K562 (cell line): ENCODE results near the gene RASGRP4. TPM values are rescaled to one million over a fixed set of nuclear protein-coding genes. Genes with fewer than 3 reads are reported as not detected.
A peak's percentile ranks its signal among the peaks of the same experiment; 100 is the strongest.

Experiments used
- CBX8 ChIP-seq: fragments of 200-600 bp; sonication (generic); IDR thresholded peaks from 2 replicates; pipeline ENCODE4 v1.6.1; 2012; ENCODE audit warnings: borderline replicate concordance, mixed run types, low read depth, mild to moderate bottlenecking, moderate library complexity, mixed read lengths, low read length, control low read depth, inconsistent platforms; ENCODE audit not compliant: poor library complexity, severe bottlenecking; ENCODE audit errors: extremely low read depth
- CEBPG ChIP-seq, 3 experiments: fragments of 200-800 bp in 1 of 3; sonication (Bioruptor generic) in 1 of 3; sonication (generic) in 1 of 3; formaldehyde crosslinking in 1 of 3; IDR thresholded peaks in 2 of 3; conservative IDR thresholded peaks in 1 of 3; 2 replicates each; pipeline versions ENCODE4 v1.6.1 to v1.8.0; 2016 to 2022; ENCODE audit warnings: missing compliant biosample characterization in 2 of 3, missing genetic modification characterization in 2 of 3, mild to moderate bottlenecking in 1 of 3, missing genetic modification reagents in 1 of 3
- CHD2 ChIP-seq: IDR thresholded peaks from 2 replicates; pipeline ENCODE4 v1.6.1; 2011; ENCODE audit warnings: low read depth, low read length
- EHMT2 ChIP-seq: fragments of 450-650 bp; IDR thresholded peaks from 2 replicates; pipeline ENCODE4 v1.6.1; 2018; ENCODE audit warnings: antibody characterized with exemption
- ETV6 ChIP-seq, 3 experiments: fragments of 150-350 bp in 1 of 3; sonication (generic) in 1 of 3; formaldehyde crosslinking in 1 of 3; IDR thresholded peaks; 2 replicates each; pipeline versions ENCODE4 v1.6.1 to v1.8.0; 2014 to 2022; ENCODE audit warnings: borderline replicate concordance in 2 of 3, low read depth in 2 of 3, antibody characterized with exemption in 1 of 3, low read length in 1 of 3, mild to moderate bottlenecking in 1 of 3, missing genetic modification reagents in 1 of 3
- ILF3 ChIP-seq: fragments of 450-650 bp; IDR thresholded peaks from 2 replicates; pipeline ENCODE4 v1.6.1; 2018; ENCODE audit warnings: antibody characterized with exemption, mild to moderate bottlenecking, moderate library complexity, borderline replicate concordance
- KDM4B ChIP-seq, 2 experiments: fragments of 450-650 bp in 1 of 2; sonication (generic) in 1 of 2; IDR thresholded peaks; 2 replicates each; pipeline ENCODE4 v1.6.1; 2016 to 2017; ENCODE audit warnings: borderline replicate concordance in 2 of 2, antibody characterized with exemption in 1 of 2, low read depth in 1 of 2, mild to moderate bottlenecking in 1 of 2
- MAFK ChIP-seq: IDR thresholded peaks from 2 replicates; pipeline ENCODE4 v1.6.1; 2011; ENCODE audit warnings: low read length, improper control_type of control experiment
- MLLT1 ChIP-seq, 2 experiments: fragments of 450-650 bp; IDR thresholded peaks; 2 replicates each; pipeline ENCODE4 v1.6.1; 2016
- NCOA1 ChIP-seq: fragments of 450-650 bp; IDR thresholded peaks from 2 replicates; pipeline ENCODE4 v1.6.1; 2016; ENCODE audit warnings: low read depth
- PTRF ChIP-seq: fragments of 450-650 bp; IDR thresholded peaks from 2 replicates; pipeline ENCODE4 v1.6.1; 2016; ENCODE audit warnings: mild to moderate bottlenecking, missing genetic modification characterization, missing compliant biosample characterization
- SMAD3 ChIP-seq: fragments of 450-650 bp; formaldehyde crosslinking; conservative IDR thresholded peaks from 2 replicates; pipeline ENCODE4 v1.4.0; 2020; ENCODE audit warnings: mild to moderate bottlenecking
- SUPT5H ChIP-seq: fragments of 450-650 bp; IDR thresholded peaks from 2 replicates; pipeline ENCODE4 v1.6.1; 2016
- ZNF12 ChIP-seq: sonication (generic); formaldehyde crosslinking; IDR thresholded peaks from 2 replicates; pipeline ENCODE4 v1.4.0; 2020; ENCODE audit warnings: mild to moderate bottlenecking, missing genetic modification reagents
- ZNF561 ChIP-seq: fragments of 450-650 bp; formaldehyde crosslinking; conservative IDR thresholded peaks from 2 replicates; pipeline ENCODE4 v1.4.0; 2020; ENCODE audit warnings: mild to moderate bottlenecking, moderate library complexity
- ZNF695 ChIP-seq: fragments of 450-650 bp; formaldehyde crosslinking; IDR thresholded peaks from 2 replicates; pipeline ENCODE4 v1.4.0; 2020; ENCODE audit warnings: mild to moderate bottlenecking, moderate library complexity
- ZNF75A ChIP-seq: fragments of 450-650 bp; formaldehyde crosslinking; IDR thresholded peaks from 2 replicates; pipeline ENCODE4 v1.4.0; 2020; ENCODE audit warnings: mild to moderate bottlenecking
- polyA plus RNA-seq, 8 experiments: library from polyadenylated mRNA; depleted of rRNA in 4 of 8; stranded (reverse) in 5 of 8; unstranded in 3 of 8; fragments of >200 nt; fragmentation: Nextera tagmentation in 2 of 8; fragmentation: Illumina TruSeq in 1 of 8; extraction: Ambion mirVana in 2 of 8; extraction: Trizol in 1 of 8; gene quantifications; 2 replicates each; pipeline versions ENCODE4 v1.2.1 to v1.2.3, GENCODE V29; 2011 to 2014; ENCODE audit warnings: inconsistent platforms in 1 of 8, missing spikeins in 1 of 8
- total RNA-seq, 7 experiments: library from RNA; depleted of rRNA in 6 of 7; stranded (reverse); fragments of >200 nt in 6 of 7; fragmentation: Illumina TruSeq in 2 of 7; extraction: Trizol in 2 of 7; gene quantifications; 2 replicates each; pipeline versions ENCODE4 v1.2.1 to v1.2.3, GENCODE V29; 2011 to 2021; ENCODE audit warnings: low replicate concordance in 1 of 7
- TF ChIP-seq, protein P1 (sequence below): fragments of 250-450 bp; sonication (Bioruptor Pico); IDR thresholded peaks from 2 replicates; pipeline ENCODE4 v1.8.0; 2021; ENCODE audit warnings: mild to moderate bottlenecking, moderate library complexity
- TF ChIP-seq, protein P2 (sequence below), 2 experiments: IDR thresholded peaks; 2 replicates each; pipeline ENCODE4 v1.6.1; 2011; ENCODE audit warnings: borderline replicate concordance in 1 of 2, control low read depth in 1 of 2, low read depth in 1 of 2, low read length in 1 of 2, mild to moderate bottlenecking in 1 of 2, mixed read lengths in 1 of 2, moderate library complexity in 1 of 2; ENCODE audit not compliant: insufficient read depth in 1 of 2, insufficient read length in 1 of 2, poor library complexity in 1 of 2, severe bottlenecking in 1 of 2; ENCODE audit errors: extremely low read depth in 1 of 2
- TF ChIP-seq, protein P3 (sequence below), 3 experiments: IDR thresholded peaks in 2 of 3; conservative IDR thresholded peaks in 1 of 3; 2 replicates each; pipeline ENCODE4 v1.5.1; 2011 to 2012; ENCODE audit warnings: low read length in 3 of 3, mild to moderate bottlenecking in 3 of 3, control low read depth in 2 of 3, improper control_type of control experiment in 1 of 3, inconsistent platforms in 1 of 3, low read depth in 1 of 3, mixed read lengths in 1 of 3, moderate library complexity in 1 of 3; ENCODE audit not compliant: insufficient read depth in 2 of 3

The RASGRP4 gene
- total and polyA plus RNA-seq, 9 of the 15 experiments (the other 6 are each of a cell fraction or from before 2014, with no cell fraction given): 0.39 to 4.6 (median 3.8) TPM

DNA sequence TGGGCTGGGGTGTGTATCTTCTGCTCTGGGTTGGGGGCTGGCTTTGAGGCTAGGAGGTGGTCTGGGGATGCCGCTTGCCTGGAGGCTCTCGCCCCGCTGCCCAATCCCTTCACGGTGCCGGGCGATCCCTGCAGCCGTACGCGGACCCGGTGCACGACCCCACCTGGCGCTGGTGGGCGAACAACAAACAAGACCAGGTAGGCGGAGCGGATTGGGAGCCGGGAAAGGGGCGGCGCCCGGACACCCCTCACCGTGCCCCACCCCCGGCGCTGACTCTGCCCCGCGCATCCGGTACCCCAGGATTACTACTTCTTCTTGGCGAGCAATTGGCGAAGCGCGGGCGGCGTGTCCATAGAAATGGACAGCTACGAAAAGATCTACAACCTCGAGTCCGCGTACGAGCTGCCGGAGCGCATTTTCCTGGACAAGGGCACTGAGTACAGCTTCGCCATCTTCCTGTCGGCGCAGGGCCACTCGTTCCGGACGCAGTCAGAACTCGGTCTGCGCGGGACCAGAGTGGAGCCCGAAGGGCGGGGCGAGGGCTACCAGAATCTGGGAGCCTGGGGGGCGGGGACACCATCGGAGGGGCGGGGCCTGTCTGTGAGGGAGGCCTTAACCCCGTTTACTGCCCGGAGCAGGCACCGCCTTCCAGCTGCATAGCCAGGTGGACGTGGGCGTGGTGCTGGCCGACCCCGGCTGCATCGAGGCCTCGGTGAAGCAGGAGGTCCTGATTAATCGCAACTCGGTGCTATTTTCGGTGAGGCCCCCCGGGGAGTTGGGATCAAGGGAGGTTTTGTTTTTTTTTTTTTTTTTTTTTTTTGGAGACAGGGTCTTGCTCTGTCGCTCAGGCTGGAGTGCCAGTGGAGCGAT lies 63.7 kb downstream of the RASGRP4 start (continued):
- TF ChIP-seq, protein P1, sequence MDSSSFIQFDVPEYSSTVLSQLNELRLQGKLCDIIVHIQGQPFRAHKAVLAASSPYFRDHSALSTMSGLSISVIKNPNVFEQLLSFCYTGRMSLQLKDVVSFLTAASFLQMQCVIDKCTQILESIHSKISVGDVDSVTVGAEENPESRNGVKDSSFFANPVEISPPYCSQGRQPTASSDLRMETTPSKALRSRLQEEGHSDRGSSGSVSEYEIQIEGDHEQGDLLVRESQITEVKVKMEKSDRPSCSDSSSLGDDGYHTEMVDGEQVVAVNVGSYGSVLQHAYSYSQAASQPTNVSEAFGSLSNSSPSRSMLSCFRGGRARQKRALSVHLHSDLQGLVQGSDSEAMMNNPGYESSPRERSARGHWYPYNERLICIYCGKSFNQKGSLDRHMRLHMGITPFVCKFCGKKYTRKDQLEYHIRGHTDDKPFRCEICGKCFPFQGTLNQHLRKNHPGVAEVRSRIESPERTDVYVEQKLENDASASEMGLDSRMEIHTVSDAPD (CRISPR knock-in tag): no peak
- no peak for TF ChIP-seq ILF3
- no peak for TF ChIP-seq MLLT1 (IDR thresholded peaks at IDR 0.05)
- TF ChIP-seq NCOA1: no peak
- no peak for TF ChIP-seq ZNF12
- no peak for TF ChIP-seq MAFK
- 0 out of 4 replicates have a peak, but pooled peaks of 1 of the 2 experiments have one; percentile 18 for TF ChIP-seq KDM4B (IDR thresholded peaks at IDR 0.05; ENCODE audit: borderline replicate concordance in 2 of 2, low read depth in 1 of 2)
- TF ChIP-seq ETV6 (IDR thresholded peaks at IDR 0.05; ENCODE audit: borderline replicate concordance in 1 of 2, low read depth in 2 of 2, low read length in 1 of 2): no peak
- no peak for TF ChIP-seq ETV6 (CRISPR knock-in tag; IDR thresholded peaks at IDR 0.05; ENCODE audit: borderline replicate concordance)
- TF ChIP-seq, protein P2, sequence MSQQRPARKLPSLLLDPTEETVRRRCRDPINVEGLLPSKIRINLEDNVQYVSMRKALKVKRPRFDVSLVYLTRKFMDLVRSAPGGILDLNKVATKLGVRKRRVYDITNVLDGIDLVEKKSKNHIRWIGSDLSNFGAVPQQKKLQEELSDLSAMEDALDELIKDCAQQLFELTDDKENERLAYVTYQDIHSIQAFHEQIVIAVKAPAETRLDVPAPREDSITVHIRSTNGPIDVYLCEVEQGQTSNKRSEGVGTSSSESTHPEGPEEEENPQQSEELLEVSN (IDR thresholded peaks at IDR 0.05; ENCODE audit: borderline replicate concordance in 1 of 2, extremely low read depth in 1 of 2, insufficient read depth in 1 of 2, insufficient read length in 1 of 2, low read depth in 1 of 2, low read length in 1 of 2, poor library complexity in 1 of 2, severe bottlenecking in 1 of 2): peak in 1 of 2 experiments; percentile 43
- TF ChIP-seq CHD2: no peak
- TF ChIP-seq, protein P3, sequence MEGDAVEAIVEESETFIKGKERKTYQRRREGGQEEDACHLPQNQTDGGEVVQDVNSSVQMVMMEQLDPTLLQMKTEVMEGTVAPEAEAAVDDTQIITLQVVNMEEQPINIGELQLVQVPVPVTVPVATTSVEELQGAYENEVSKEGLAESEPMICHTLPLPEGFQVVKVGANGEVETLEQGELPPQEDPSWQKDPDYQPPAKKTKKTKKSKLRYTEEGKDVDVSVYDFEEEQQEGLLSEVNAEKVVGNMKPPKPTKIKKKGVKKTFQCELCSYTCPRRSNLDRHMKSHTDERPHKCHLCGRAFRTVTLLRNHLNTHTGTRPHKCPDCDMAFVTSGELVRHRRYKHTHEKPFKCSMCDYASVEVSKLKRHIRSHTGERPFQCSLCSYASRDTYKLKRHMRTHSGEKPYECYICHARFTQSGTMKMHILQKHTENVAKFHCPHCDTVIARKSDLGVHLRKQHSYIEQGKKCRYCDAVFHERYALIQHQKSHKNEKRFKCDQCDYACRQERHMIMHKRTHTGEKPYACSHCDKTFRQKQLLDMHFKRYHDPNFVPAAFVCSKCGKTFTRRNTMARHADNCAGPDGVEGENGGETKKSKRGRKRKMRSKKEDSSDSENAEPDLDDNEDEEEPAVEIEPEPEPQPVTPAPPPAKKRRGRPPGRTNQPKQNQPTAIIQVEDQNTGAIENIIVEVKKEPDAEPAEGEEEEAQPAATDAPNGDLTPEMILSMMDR (IDR thresholded peaks at IDR 0.05 in 2 of 3, conservative IDR thresholded peaks at IDR 0.05 in 1 of 3; ENCODE audit: insufficient read depth in 2 of 3, low read depth in 1 of 3, low read length in 3 of 3): no peak; a peak in 1 of 6 replicates
- 0 out of 2 replicates have a peak, but pooled peaks have one; percentile 26 for TF ChIP-seq SUPT5H
- TF ChIP-seq ZNF561 (CRISPR knock-in tag): no peak
- TF ChIP-seq EHMT2: no peak
- no peak for TF ChIP-seq CEBPG (CRISPR knock-in tag; IDR thresholded peaks at IDR 0.05)
- no peak for TF ChIP-seq CEBPG (tag; conservative IDR thresholded peaks at IDR 0.05 in 1 of 2, IDR thresholded peaks at IDR 0.05 in 1 of 2)
- no peak for TF ChIP-seq ZNF695 (CRISPR knock-in tag)
- no peak for TF ChIP-seq SMAD3
- TF ChIP-seq CBX8: no peak
- no peak for TF ChIP-seq PTRF (tag)
- no peak for TF ChIP-seq ZNF75A
